Measurements from ENCODE around the gene RARA.
"Not testable (repeated sequence)": the region's sequence is repeated elsewhere in the genome, so short reads cannot be mapped to it uniquely, and the experiment has no call there.

DNA sequence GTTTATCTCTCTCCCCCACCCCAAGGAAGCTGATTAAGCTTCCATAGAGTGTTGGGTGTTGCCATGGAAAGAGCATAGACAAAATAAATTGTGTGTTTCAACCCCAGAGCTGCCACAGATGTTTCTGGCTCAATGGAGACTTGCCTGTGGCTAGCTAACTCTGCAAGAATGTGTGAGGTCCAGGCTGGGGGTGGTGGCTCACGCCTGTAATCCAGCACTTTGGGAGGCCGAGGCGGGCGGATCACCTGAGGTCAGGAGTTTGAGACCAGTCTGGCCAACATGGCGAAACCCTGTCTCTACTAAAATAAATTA lies 4.5 kb upstream of the RARA start:
- TF ChIP-seq YY1 (IDR thresholded peaks at IDR 0.05; ENCODE audit: insufficient read depth, insufficient read length); ZNF274 (IDR thresholded peaks at IDR 0.05; ENCODE audit: low read depth, low read length): not testable (repeated sequence)
